GM18951 (cell line): ENCODE measurements around the gene TACR1.

ENCODE experiments used
- POLR2A ChIP-seq: IDR thresholded peaks from 4 replicates; pipeline ENCODE4 v1.6.1; 2011; ENCODE audit warnings: mild to moderate bottlenecking; ENCODE audit not compliant: insufficient read length, insufficient read depth; ENCODE audit errors: extremely low read depth
- in situ Hi-C: fragments of 300-500 bp; cut with MboI; formaldehyde crosslinking; loops from one replicate; pipeline ENCODE4 v1.12.0; 2022; ENCODE audit warnings: low sequenced_read_pairs, mixed read lengths, inconsistent platforms; ENCODE audit not compliant: unreplicated experiment

TACR1 gene

GRCh38 chr2:75102011-75102410 lies 97.3 kb downstream of the TACR1 start:
- in situ Hi-C loops: no loop called here
- no peak for TF ChIP-seq POLR2A

- in situ Hi-C loops: no loop called here
- TF ChIP-seq POLR2A: no peak
These were observed 98.5 kb downstream of the TACR1 start for GRCh38 chr2:75100801-75101151.

DNA sequence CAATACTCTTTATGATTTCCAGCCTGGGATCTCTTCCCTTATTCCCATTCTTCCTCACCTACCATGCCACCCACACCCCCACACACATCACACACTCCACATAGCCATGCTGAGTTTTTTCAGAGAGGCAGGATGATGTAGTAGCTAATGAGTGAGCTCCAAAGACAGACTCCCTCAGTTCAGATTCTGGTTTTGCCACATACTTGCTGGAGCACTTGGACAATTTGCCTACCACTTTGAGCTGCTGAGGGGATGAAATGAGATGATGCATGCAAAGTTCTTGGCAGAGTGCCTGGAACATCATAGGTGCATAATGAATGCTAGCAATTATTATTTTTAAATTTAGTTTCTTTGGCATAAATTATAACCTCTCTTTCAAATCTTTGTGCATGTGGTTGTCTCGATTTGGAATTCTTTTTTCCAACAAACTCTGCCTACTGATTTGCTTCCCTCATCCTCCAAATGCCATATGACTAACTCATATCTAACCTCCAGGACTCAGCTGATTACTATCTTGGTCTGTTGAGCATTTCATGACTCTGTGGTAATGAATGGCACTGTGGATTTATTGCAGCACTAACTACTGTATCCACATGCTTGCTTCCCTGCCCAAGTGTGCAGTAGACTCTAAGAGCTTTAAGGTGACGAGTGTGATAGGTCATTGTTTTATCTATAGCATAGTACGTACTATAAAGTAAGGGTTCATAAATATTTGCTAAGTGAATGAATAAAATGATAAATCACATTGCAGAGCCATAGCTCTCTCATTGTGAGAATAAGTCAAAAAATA lies 99.1 kb downstream of the TACR1 start:
- in situ Hi-C loops: no loop called here
- TF ChIP-seq POLR2A: no peak

DNA sequence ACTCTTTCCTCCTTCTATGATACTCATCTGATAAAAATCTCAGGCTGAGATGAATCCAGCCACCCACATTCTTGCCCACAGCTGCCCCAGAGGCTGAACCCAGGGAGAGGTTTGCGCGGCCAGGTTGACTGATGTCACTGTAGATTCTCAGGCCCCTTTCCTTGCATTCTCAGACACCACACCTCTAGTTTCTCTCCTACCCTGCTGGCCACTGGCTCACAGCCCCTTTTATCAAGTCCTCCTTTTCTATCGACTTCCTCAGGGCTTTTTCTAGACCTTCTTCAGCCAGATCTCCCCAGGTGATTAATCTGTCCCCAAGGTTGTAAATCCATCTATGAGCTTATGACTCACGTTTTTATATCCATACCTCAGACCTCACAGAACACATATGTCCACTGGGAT lies 99.8 kb downstream of the TACR1 start:
- no peak for TF ChIP-seq POLR2A
- in situ Hi-C loops: no loop called here

DNA sequence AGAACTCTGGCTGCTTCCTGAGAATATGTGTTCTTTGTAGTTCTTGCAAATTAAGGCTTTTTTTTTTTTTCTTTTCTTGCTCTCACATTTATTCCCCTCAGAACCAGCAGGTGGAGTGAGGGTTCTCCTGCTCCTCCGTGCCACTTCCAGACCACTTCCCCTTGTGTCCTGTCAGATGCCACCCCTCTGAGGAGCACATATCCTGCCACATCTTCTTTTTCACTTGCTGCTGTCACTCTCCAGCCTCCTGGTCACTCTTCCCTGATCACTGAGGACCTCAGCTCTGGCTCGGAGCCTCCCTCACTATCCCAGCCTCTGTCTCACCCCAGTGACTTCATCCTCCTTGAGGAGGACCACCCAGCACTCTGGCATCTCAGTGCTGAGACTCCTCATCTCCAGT lies 100.5 kb downstream of the TACR1 start:
- in situ Hi-C loops: no loop called here

GRCh38 chr2:75097831-75098230 lies 101.5 kb downstream of the TACR1 start:
- in situ Hi-C loops: no loop called here
- no peak for TF ChIP-seq POLR2A

More for the DNA sequence above, 100.5 kb downstream of the TACR1 start:
- no peak for TF ChIP-seq POLR2A

DNA sequence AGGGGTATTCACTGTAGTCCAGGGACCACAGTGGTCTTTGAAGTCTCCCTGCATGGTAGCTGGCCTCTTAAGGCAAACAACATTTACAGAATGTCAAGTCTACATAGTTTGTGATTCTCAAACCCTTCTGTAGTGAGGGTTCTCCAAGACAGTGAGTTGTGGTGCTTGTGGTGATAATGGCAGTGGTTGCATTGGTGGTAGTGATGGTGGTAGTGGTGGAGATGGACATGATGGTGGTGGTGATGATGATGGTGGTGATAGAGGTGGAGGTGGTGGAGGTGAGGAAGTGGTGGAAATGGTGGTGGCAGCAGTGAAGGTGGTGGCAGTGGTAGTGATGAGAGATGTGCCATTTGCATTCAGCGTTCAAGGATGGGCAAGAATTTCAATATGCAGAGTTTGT lies 104.9 kb downstream of the TACR1 start:
- in situ Hi-C loops: no loop called here
- no peak for TF ChIP-seq POLR2A

DNA sequence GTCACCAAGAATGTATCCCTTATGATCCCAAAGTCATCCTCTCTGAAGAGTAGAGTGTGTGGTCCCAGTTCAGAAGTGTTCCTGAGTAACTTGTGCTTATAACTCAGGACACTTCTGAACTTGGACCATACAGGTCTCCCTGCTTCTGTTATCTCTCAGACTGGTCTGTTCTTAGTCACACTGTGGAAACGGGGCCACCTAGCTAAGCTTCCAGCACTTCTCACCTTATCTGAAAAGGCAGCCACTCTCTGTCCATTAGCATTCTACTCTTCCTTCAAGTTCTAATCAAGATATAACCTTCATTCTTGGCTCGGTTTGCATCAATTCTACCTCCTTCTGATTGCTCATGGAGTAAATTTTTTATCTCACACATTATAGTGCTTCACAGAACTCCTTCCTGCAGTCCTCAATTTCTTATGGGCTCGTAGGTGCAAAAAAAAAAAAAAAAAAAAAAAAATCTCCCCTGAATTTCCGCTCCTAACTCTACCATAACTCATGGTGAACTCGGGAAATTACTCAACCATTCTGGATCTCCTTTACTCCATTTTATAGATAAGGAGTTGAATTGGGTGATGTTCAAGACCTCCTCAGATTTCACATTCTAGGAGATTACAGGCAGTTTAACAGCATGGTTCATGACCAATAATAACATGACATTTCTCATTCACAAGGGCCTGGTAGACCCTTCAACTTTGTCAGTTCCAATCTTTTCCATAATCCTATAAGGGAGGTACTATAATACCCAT lies 108.4 kb downstream of the TACR1 start:
- in situ Hi-C loops: no loop called here
- TF ChIP-seq POLR2A: no peak

- TF ChIP-seq POLR2A: no peak
- in situ Hi-C loops: no loop called here
These were observed 109.8 kb downstream of the TACR1 start for GRCh38 chr2:75089471-75089870.

DNA sequence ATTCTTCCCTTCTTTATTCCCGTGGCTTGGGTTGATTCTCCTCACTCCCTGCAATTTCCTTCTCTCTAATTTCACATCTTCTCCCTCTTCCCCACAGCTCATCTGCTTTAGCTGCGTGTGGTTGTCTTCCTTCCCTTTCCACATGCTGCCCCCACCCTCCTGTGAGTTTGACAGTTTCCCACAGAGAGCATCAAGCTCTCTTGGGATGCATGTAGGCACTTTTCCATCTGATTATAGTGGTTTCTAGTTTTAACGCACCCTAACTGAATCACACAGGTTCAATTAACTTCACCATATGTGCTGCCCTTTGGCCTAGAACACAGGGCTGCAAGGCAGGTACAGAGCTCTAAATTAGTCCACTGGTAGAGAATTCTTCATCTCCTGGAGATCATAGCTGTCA lies 110.5 kb downstream of the TACR1 start:
- in situ Hi-C loops: no loop called here
- no peak for TF ChIP-seq POLR2A

- no peak for TF ChIP-seq POLR2A
- in situ Hi-C loops: no loop called here
These were observed 111.6 kb downstream of the TACR1 start for GRCh38 chr2:75087736-75088135.

DNA sequence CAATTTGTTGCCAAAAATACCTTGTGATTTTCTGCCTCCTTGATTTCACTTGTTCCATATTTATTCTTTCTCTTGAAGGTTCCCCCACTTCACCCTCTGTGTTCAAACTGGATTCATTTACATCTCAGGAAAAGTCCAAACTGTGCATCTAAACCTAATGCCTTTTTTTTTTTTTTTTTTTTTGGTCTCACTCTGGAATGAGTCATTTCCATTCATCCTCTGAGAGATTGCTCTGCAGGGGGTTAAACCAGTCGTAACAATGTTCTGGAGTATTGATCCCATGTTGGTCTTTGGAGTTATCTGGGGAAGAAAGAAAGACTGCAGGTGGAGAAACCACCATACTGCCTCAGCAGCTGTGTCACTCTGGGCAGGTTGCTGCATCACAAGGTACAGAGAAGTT lies 119.7 kb downstream of the TACR1 start:
- no peak for TF ChIP-seq POLR2A
- in situ Hi-C loops: no loop called here

- in situ Hi-C loops: no loop called here
- TF ChIP-seq POLR2A: no peak
These were observed 121.4 kb downstream of the TACR1 start for GRCh38 chr2:75077909-75078308.

DNA sequence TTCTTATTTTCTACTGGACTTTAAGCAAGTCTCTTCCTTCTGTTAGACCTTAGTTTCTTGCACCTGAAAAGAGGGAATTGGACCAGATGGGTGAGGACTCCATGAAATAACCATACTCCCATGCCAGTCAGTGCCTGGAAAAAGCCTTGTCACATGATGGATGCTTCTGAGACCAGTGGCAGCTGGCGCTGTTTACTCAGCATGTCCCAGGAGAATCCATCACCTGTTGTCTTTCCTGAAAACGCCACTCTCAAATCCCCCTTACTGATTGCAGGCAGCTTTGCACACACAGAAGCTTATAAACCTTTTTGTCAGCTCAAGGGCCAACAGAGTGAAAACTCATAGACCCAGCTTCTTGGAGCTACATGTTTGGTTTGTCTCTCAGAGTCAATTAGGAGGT lies 123.2 kb downstream of the TACR1 start:
- TF ChIP-seq POLR2A: no peak
- in situ Hi-C loops: no loop called here
